ENCODE measurements around the gene ZNRF2.

The ZNRF2 gene

GRCh38 chr7:30327813-30328212 lies 43.4 kb downstream of the ZNRF2 start:
- peak; percentile 72 for DNase-seq

- no peak for DNase-seq
These were observed 44.0 kb downstream of the ZNRF2 start for GRCh38 chr7:30328381-30328780.

GRCh38 chr7:30329716-30330115 lies 45.3 kb downstream of the ZNRF2 start:
- no peak for DNase-seq

- no peak for DNase-seq
These were observed 46.0 kb downstream of the ZNRF2 start for GRCh38 chr7:30330134-30331111.

- DNase-seq, result peak; percentile 65
These were observed 46.9 kb downstream of the ZNRF2 start for GRCh38 chr7:30331338-30331737.

GRCh38 chr7:30332549-30332948 lies 48.2 kb downstream of the ZNRF2 start:
- no peak for DNase-seq

- DNase-seq, result no peak
These were observed 51.5 kb downstream of the ZNRF2 start for GRCh38 chr7:30335763-30336487.

GRCh38 chr7:30344513-30344912 lies 60.1 kb downstream of the ZNRF2 start:
- DNase-seq, result no peak

GRCh38 chr7:30347226-30348082 lies 63.1 kb downstream of the ZNRF2 start:
- no peak for DNase-seq

- peak; percentile 89 for DNase-seq
These were observed 63.7 kb downstream of the ZNRF2 start for GRCh38 chr7:30348083-30348560.

GRCh38 chr7:30349170-30349569 lies 64.8 kb downstream of the ZNRF2 start:
- no peak for DNase-seq

- DNase-seq, result no peak
These were observed 65.4 kb downstream of the ZNRF2 start for GRCh38 chr7:30349816-30350215.

- DNase-seq, result no peak
These were observed 66.9 kb downstream of the ZNRF2 start for GRCh38 chr7:30351286-30351685.

GRCh38 chr7:30351724-30352123 lies 67.3 kb downstream of the ZNRF2 start:
- DNase-seq, result no peak

- DNase-seq, result no peak
These were observed 67.8 kb downstream of the ZNRF2 start for GRCh38 chr7:30352169-30352568.

- no peak for DNase-seq
These were observed 69.1 kb downstream of the ZNRF2 start for GRCh38 chr7:30353532-30353931.

- no peak for DNase-seq
These were observed 69.7 kb downstream of the ZNRF2 start for GRCh38 chr7:30353932-30354607.

- no peak for DNase-seq
These were observed 70.4 kb downstream of the ZNRF2 start for GRCh38 chr7:30354791-30355190.

- no peak for DNase-seq
These were observed 75.6 kb downstream of the ZNRF2 start for GRCh38 chr7:30359957-30360356.

- DNase-seq, result peak; percentile 1
These were observed 79.6 kb downstream of the ZNRF2 start for GRCh38 chr7:30363778-30364563.

GRCh38 chr7:30364773-30365172 lies 80.4 kb downstream of the ZNRF2 start:
- peak; percentile 2 for DNase-seq
